Pulmonary artery endothelial cell (primary cell): ENCODE data around the gene APELA. TPM values are rescaled to one million over a fixed set of nuclear protein-coding genes. Genes with fewer than 3 reads are reported as not detected.
"Not testable (repeated sequence)": the region's sequence is repeated elsewhere in the genome, so short reads cannot be mapped to it uniquely, and the experiment has no call there.

Experiments used
- DNase-seq: peaks from one replicate; pipeline ENCODE4 v3.0.0-alpha.2; 2011; ENCODE audit warnings: low read depth, low spot score
- total RNA-seq: library from RNA; depleted of rRNA; stranded (reverse); fragments of >200 nt; gene quantifications from 2 replicates; pipeline ENCODE4 v1.2.3, GENCODE V29; 2014

APELA gene, protein sequence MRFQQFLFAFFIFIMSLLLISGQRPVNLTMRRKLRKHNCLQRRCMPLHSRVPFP
- total RNA-seq = not detected in 2 replicates

DNA sequence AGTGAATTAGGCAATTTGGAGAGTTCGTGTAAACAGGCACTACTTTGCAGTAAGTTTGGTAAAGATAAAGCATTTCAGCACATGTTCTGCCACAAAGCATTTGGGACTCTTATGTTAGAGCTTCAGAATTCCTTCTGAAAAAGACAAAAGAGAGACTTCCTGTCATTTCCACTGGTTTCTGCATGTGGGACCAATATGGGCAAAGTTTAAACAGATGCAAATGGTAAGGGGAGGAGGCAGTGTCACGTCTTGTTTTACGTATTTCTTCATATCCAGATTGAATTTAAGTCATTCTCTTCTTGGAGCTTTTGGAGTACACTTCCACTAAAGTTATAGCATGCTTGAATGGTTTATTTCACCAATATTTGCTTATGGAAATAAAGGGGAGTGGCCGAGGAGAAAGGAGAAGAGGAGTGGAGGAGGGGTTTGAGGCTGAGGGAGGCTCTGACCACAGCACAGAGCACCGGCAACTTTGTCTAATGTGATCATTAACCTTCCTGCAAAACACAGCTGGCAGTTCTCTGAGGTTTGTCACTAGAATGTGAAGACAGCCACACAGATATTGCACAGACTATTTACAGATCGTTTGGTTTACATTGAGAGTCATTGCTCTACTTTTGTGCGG, at the start of gene APELA:
Gene APELA (plus strand): TSS at position 479 of the 625 bp plus-strand sequence. CDS start 154 bp downstream, outside the sequence.
- DNase-seq = no peak

DNA sequence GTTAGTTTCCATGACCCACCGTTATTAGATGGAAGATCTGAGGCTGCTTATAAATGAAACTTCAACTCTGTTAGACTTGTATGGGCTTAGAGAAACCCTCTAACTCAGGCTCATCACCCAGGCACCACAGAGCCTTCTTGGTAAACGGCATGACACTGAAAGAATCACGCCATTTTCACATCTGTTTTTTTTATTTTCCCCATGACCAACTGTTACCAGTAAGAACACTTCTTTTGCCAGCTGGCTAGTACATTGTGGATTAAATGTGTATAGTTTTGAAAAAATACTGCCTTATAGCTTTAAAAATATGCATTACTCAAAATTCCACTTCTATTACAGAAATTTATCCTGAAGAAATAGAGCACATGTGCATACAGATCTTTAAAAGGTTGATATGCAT, 48.0 kb upstream of the APELA start:
- no peak for DNase-seq

DNA sequence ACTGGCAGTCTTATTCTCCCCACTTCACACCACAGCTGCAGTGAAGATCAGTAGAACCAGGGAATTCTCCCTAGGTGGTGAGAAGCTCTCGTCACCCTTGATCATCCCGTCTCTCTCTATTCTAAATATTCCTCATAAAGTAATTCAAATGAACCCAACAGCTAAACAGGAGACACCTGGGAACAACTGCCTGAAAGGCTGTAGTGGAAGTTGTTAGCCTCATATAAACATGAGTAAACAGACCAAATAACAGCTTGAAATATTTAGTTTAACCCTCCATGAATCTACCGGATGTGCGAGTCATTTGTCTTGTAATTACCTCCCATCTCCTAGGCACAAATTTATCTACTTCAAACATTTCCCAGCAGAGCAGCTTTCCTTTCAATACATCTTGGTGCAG, 30.4 kb upstream of the APELA start:
- DNase-seq = no peak

DNA sequence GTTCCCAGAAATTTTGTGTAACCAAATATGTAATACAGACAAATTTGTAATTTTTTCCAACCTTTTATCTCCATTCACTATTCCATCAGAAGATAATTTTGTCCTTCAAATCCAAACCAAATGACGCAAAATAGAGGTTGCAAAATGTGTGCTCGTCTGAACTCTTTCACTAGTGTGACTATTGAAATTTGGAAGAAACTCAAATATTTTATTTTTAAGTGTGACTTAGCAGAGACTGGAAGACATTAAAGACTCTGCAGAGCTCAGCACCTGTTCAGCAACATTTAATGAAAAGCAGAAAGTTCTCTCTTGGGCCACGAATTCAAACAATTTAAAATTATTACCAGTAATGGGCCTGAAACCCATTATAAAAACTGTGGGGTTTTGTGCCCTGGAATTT, 30.0 kb upstream of the APELA start:
- no peak for DNase-seq

DNA sequence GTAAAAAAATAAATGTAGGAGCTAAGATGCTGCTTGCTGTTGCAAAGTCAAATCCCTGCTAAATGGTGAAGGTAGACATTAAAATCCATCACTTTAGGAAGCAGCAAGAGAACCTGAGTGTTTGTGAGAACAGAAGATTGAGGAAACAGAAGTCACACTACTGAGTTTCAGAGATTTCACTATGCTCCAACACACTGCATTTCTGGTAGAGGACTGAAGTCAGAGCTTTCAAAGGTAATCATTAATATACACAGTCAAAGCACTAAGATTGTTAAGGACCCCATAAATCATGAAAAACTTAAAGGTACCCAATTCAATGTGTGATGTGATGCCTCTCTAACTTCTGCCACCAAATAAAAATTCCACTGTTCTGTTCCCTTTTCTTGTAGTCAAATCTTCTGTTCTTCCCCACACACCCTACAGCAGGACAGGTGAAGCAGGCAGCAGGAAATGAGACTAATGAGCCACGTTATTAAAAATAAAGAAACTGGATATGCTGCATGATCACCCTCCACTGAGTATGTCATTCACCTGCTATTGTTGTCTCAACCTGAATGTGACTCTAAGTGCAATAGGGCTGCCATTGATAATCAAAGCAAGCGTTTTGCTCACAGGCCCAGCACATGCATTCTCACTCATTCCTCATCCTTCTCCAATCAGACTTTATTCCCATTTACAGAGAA, 28.9 kb upstream of the APELA start:
- DNase-seq = no peak

DNA sequence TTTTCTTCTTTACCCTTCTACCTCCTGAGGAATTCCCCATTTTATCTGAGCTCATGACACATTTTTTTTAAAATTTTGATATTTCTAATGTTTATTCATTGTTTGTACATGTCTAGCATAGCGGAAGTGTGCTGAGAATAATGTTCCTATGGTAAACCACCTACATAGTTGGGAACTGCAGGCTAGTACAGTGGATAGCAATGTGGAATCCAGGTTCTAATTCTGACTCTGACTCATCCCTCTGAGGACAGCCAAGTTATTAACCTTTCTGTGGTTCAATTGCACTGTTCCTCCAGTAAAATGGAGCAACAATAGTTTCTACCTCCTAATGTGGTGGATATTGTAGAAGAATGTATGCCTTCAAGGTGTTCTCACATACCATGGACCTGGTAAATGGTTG, 20.6 kb upstream of the APELA start:
- no peak for DNase-seq

DNA sequence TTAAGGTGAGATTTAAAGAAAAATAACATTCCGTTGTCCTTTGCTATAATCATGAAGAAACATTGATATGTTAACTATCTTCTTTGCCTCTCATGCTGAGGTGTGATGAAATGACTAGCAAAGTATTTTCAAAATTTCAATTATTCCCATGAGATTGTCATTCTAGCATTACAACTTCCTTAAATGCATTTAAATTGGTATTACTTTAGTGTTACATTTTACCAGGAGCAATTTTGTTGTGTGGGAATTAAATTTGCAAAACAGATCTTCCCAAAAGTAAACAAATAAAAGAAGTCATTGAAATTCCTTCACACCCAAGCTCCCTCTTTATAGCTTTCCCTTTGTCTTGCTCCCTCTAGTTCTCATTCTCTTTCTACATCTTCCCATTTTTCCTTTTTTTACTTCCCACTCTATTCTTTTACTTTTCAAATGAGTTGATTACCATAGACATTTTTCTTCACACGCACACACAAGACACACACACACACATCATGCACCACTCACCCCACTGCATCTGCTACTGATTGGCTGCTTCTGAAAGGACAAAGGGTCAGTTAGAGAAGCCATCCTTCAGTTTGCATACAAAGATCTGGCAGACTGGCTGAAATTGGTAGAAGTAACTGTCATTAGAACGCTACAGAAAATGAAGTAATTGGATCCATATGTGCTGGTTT, 10.0 kb upstream of the APELA start:
- no peak for DNase-seq

DNA sequence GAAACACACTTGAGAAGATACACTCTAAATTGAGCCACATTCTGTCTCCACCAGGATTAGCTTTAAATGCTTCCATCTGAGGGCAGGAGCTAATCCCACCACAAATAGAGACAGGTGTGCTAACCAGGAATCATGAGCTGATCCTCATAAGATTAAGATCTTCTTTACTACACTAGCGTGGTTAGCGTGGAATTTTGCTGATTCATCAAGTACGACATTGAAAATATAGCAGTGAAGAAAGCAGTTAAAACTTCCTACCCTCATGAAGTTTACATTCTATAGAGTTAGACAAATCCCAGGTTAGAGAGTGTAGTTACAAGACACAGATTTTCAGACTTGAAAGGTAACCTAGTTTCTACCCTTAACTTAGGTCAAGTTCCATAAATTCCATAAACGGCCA, 5.3 kb upstream of the APELA start:
- DNase-seq = no peak

DNA sequence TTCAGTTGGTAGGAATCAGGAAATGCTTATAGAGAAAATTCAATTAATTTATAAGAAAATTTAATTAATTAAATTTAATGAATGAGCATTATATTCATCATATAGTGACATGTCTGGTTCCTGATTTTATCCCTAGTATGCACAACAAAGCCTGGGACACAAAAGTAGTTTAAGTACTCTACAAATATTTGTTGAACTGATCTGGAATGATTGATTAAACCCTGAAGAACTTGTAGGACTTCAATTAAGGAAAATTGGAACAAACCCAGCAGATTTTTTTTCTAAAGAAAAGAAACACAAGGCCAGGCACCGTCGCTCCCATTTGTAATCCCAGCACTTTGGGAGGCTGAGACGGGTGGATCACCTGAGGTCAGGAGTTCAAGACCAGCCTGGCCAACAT, 4.5 kb upstream of the APELA start:
- no peak for DNase-seq

DNA sequence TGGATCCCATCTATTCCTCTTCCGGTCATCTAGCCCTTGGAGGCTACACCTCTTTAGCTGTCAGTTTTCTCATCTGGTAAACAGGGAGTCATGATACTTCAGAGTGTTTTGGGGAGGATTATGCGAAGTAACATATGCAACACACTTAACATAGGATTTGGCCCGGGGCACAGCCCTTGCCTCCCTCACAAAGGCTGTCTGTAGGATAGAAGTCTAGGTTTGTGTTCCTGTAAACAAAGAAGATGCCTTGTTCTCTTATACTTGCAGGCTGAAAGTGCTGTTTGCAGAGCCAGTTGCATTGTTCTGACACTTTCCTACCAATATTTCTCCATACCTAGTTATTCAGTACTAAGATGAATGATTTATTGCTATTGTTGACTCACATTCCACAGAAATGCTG, 2.2 kb upstream of the APELA start:
- no peak for DNase-seq

DNA sequence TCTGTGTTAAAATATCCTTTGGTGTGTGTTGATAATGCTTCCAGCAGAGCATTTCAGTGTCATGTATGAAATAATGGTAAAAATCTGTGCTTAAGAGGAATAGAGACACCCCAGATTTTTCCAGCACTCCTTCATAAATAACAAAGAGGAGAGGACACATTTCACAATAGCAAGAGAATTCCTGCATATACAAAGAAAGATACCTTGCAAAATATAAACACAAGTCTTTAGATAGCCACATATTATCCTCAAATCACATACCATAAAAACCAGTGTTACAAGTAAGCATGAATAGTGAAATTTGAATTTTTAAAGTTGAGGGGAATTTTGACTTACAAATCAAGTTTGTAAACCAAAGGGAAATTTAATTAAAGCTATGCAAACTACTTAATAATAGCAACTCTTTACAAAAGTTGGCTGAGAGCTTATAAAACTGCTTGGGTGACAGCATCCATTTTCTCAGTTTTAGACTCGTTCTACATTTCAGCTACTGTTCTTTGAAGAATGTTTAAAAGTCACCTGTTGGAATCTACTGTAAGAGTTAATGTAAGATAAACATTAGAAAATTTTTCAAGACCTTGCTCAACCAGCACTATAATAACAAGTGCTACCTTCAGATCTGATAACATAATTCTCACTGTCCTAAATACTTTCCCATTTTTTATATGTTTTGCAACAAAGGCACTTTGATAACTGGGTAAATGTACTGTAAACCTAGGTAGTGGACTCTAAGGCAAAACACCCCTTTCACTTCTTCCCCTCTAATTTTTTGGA, 3.7 kb downstream of the APELA start:
- DNase-seq = no peak

DNA sequence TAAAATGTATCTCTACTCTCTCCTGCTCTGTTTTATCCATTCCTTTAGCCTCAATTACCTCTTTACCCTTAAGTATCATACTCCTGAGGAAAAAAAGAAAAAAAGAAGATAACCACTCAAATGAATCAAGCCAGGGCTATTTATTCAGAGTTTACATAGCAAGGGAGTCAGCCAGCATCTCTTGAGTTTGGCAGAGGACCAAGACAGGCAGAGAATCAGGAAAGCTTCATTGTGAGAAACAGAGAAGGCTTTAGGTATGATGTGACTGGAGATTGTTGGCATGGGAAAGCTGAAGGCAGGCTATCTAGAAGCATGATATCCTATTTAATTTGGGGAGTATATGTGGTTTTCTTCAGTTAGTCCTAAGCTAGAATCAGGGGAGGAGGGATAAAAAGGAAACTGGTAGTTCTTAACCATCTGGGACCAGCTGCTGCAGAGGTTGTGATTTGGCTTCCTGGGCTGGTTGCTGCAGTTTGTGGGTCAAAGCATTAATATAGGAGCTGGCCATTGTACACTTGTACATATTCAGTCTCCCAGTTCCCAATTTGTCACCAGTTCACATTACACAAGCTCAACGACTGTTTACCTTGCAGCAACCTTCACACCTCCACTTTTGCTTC, 11.2 kb downstream of the APELA start:
- DNase-seq = no peak

DNA sequence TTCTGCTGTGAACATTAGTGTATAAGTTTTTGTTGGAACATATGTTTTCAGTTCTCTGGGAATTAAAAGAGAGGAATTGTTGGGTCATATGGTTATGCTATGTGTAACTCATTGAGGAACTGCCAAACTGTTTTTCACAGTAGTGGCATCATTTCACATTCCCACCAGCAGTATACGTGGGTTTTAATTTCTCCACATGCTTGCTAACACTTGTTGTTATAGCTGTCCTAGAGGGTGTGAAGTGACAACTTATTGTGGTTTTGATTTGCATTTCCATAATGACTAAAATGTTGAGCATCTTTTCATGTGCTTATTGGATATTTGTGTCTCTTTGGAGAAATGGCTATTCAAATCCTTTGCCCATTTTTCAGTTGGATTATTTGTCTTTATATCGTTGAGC, 13.7 kb downstream of the APELA start:
- no peak for DNase-seq

DNA sequence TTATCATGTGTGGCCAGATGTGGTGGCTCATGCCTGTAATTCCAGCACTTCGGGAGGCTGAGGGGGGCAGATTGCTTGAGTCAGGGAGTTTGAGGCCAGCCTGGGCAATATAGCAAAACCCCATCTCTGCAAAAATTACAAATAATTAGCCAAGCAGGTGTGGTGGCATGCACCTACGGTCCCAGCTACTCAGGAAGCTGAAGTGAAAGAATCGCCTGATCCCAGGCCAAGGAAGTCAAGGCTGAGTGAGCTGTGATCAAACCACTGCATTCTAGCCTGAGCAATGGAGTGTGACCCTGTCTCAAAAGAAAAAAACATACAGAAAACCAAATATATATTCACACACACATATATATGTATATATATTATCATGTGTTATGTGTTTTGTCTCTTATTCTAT, 15.0 kb downstream of the APELA start:
- no peak for DNase-seq

DNA sequence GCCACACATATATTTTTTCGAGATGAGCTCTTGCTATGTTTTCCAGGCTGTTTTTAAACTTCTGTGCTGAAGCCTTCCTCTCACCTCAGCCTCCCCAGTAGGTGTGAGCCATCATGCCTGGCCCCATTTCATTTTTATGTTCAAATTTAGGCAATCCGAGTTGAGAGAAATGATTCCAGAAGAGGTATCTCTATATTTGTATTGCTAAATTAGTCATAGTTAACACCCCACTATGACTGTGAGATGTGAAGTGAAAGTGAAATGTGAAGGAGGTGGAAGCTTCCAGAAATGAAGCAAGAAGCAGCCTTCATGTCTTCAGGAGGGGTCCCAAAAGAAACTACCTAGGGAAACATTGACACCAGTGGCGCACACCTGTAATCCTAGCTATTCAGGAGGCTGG, 17.7 kb downstream of the APELA start:
- DNase-seq = no peak

DNA sequence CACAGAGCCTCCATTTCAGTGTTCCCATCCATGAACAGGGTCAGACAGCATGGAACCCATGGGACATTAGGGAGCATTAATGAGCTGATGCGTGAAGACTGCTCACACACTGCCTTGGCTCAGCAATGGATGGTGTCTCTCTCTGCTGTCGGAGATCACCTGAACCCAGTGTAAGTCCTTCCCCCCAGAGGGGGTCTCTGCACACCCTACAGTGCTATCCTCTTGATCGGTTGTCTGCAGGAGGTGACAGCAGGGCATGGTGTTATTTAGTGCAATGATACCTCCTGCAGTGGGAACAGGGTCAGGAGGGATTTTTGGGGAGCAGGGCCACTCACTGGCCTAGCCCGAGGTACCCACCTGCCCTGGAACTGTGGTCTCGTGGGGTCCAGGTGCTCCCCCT, 25.6 kb downstream of the APELA start:
- DNase-seq = no peak

DNA sequence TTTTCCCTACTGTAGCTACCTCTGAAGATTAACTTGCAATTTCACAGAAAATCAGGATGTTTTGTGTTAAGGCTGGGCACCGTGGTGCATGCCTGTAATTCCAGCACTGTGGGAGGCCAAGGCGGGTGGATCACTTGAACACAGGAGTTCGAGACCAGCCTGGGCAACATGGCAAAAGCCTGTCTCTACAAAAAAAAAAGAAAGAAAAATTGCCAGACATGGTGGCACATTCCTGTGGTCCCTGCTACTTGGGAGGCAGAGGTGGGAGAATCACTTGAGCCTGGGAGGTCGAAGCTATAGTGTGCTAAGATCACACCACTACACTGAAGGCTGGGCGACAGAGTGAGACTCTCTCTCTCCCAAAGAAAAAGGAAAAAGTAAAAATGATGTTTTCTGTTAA, 27.4 kb downstream of the APELA start:
- no peak for DNase-seq

DNA sequence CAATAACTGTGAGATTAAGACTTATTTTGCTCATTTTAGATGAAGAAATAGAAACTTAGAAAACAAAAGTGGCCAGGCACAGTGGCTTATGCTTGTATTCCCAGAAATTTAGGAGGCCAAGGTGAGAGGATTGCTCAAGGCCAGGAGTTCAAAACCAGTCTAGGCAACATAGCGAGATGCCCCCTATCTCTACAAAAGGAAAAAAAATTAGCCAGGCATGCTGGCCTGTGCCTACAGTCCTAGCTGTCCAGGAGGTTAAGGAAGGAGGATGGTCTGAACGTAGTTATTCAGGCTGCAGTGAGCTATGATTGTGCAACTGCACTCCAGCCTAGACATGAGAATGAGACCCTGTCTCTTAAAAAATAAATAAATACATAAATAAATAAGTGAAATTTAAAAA, 28.0 kb downstream of the APELA start:
- no peak for DNase-seq

DNA sequence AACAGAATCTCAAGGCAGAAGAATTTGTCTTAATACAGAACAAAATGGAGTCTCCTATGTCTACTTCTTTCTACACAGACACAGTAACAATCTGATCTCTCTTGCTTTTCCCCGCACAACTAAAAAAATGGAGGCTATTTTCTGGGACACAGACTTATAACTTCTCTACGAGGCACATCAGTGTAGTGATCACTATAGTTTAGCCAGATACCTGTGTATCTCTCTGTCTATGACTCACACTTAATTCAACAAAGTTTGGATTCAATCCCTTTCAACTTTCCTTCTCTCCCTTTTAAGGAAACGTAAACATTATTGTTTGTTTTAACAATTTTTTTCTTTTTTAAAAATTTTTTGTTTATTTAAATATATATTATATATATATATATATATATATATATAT, 29.4 kb downstream of the APELA start:
- DNase-seq = no peak

DNA sequence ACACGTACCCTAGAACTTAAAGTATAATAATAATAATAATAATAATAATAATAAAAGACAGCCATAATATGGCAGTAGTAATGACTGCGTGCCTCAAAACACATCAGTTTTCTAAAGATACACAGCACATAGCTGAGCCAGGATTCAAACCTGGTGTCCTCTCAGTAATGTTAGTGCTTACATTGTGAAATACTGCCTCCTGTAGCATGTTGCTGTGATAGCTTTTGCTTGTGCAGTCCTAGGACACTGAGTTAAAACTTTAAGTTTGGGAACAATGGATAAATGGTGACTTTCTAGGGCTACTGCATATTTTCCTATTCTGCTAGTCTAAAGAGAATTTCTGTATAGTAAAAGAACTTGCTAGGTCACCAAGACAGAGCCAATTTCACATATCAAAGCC, 36.5 kb downstream of the APELA start:
- DNase-seq = not testable (repeated sequence)

DNA sequence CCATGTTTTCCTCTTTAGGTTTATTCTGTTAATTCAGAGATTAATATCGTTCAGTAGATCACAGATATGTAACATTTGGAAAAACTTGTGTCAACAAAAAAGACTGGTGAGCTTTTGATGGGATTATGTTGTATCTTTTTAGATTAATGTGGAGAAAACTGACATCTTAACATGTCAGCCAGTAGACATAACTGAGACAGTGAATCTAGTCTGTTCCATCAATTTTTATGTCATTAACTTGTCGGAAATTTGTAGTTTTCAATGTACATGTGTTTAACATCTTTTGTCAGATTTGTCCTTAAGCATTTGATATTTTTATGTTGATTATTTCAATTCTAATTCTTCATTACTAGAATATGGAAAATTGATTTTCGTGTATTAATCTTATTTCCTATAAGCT, 42.0 kb downstream of the APELA start:
- DNase-seq = no peak
